Measurements from ENCODE around the gene RXRB. TPM values are rescaled to one million over a fixed set of nuclear protein-coding genes. Genes with fewer than 3 reads are reported as not detected.

The RXRB gene
- total and polyA plus RNA-seq, 2 of the 13 experiments (the other 11 are each of a cell fraction or from before 2014, with no cell fraction given): 26.7 to 55.7 TPM

- peak; percentile 36; the same call in 1 of the 2 replicates for TF ChIP-seq TFAP4 (IDR thresholded peaks at IDR 0.05; ENCODE audit: borderline replicate concordance, low read depth)
- no peak for TF ChIP-seq ZNF737 (CRISPR knock-in tag; IDR thresholded peaks at IDR 0.05; ENCODE audit: borderline replicate concordance)
- no peak for TF ChIP-seq ZMAT5 (CRISPR knock-in tag; IDR thresholded peaks at IDR 0.05; ENCODE audit: borderline replicate concordance, low read depth)
- no peak for TF ChIP-seq MIXL1 (CRISPR knock-in tag; IDR thresholded peaks at IDR 0.05)
- peak; percentile 24; the same call in 1 of the 2 replicates for TF ChIP-seq HMG20A (CRISPR knock-in tag; IDR thresholded peaks at IDR 0.05; ENCODE audit: borderline replicate concordance)
- 0 out of 2 replicates have a peak, but pooled peaks have one; percentile 42 for TF ChIP-seq ZNF788 (CRISPR knock-in tag; IDR thresholded peaks at IDR 0.05; ENCODE audit: borderline replicate concordance)
- no peak for TF ChIP-seq ZNF850 (CRISPR knock-in tag; conservative IDR thresholded peaks at IDR 0.05)
- TF ChIP-seq SAP130 (CRISPR knock-in tag; IDR thresholded peaks at IDR 0.05; ENCODE audit: low read depth): no peak
- TF ChIP-seq TCF12 (IDR thresholded peaks at IDR 0.05): no peak
- TF ChIP-seq TCF12 (CRISPR knock-in tag; IDR thresholded peaks at IDR 0.05): no peak
- no peak for TF ChIP-seq ZNF607 (CRISPR knock-in tag; IDR thresholded peaks at IDR 0.05; ENCODE audit: borderline replicate concordance)
- no peak for TF ChIP-seq SRSF9 (IDR thresholded peaks at IDR 0.05; ENCODE audit: borderline replicate concordance, insufficient read depth, low read depth, low read length, poor library complexity, severe bottlenecking)
- no peak for TF ChIP-seq ZNF382 (CRISPR knock-in tag; IDR thresholded peaks at IDR 0.05; ENCODE audit: borderline replicate concordance)
- peak; percentile 64; the same call in 1 of the 2 replicates for TF ChIP-seq ZNF281 (CRISPR knock-in tag; IDR thresholded peaks at IDR 0.05; ENCODE audit: borderline replicate concordance)
- no peak for TF ChIP-seq IRF2 (CRISPR knock-in tag; IDR thresholded peaks at IDR 0.05)
- TF ChIP-seq ZNF691 (CRISPR knock-in tag; IDR thresholded peaks at IDR 0.05; ENCODE audit: borderline replicate concordance, low read depth): 0 out of 2 replicates have a peak, but pooled peaks have one; percentile 54
- TF ChIP-seq ZNF280B (CRISPR knock-in tag; IDR thresholded peaks at IDR 0.05; ENCODE audit: borderline replicate concordance): no peak
- TF ChIP-seq ZNF292 (CRISPR knock-in tag; IDR thresholded peaks at IDR 0.05; ENCODE audit: borderline replicate concordance, low read depth): no peak
- peak; percentile 49; the same call in 1 of the 2 replicates for TF ChIP-seq ZNF772 (CRISPR knock-in tag; IDR thresholded peaks at IDR 0.05)
These were observed 8.9 kb downstream of the RXRB start (continued) for GRCh38 chr6:33191383-33192104.
